ENCODE data around the gene NR6A1.

Gene NR6A1

GRCh38 chr9:124485201-124485600 is 285.9 kb downstream of the NR6A1 start:
- H3K36me3 ChIP-seq (ENCODE audit: control insufficient read depth, insufficient read depth, low read length): no peaks in the 10 kb centered on the region
- H3K4me1 ChIP-seq: no peaks in the 10 kb centered on the region
- TF ChIP-seq CTCF (IDR thresholded peaks at IDR 0.05): no peak
- H3K9me3 ChIP-seq (ENCODE audit: control insufficient read depth, low read length): no peaks in the 10 kb centered on the region
- H3K4me3 ChIP-seq (ENCODE audit: low read depth, low read length): no peak overlapping the region
- H2AFZ ChIP-seq: no peak overlapping the region
- H3K27ac ChIP-seq: no peak overlapping the region
- H3K4me2 ChIP-seq (ENCODE audit: low read length): no peak overlapping the region
- H3K79me2 ChIP-seq: no peaks in the 10 kb centered on the region
- H3K27me3 ChIP-seq (ENCODE audit: control insufficient read depth, insufficient read depth, low read length): peaks cover under 1% of the 10 kb centered on the region
- no peak overlapping the region for H3K9ac ChIP-seq

- Histone ChIP-seq H3K9ac (no peak overlapping the region), H3K27me3 (ENCODE audit: control insufficient read depth, insufficient read depth, low read length) (peaks cover 4% of the 10 kb centered on the region), H3K4me1 (no peaks in the 10 kb centered on the region)
Observed at GRCh38 chr9:124483481-124483880, 287.6 kb downstream of the NR6A1 start.

GRCh38 chr9:124482431-124483031 is 288.6 kb downstream of the NR6A1 start:
- H2AFZ ChIP-seq: no peak overlapping the region
- no peaks in the 10 kb centered on the region for H3K36me3 ChIP-seq (ENCODE audit: control insufficient read depth, insufficient read depth, low read length)
- no peaks in the 10 kb centered on the region for H3K79me2 ChIP-seq
- H3K27me3 ChIP-seq (ENCODE audit: control insufficient read depth, insufficient read depth, low read length): peaks cover 4% of the 10 kb centered on the region
- H3K9me3 ChIP-seq (ENCODE audit: control insufficient read depth, low read length): no peaks in the 10 kb centered on the region
- H3K9ac ChIP-seq: no peak overlapping the region
- H3K4me3 ChIP-seq (ENCODE audit: low read depth, low read length): no peak overlapping the region
- TF ChIP-seq CTCF (IDR thresholded peaks at IDR 0.05): no peak
- H3K4me1 ChIP-seq: no peaks in the 10 kb centered on the region
- H3K4me2 ChIP-seq (ENCODE audit: low read length): no peak overlapping the region
- no peak overlapping the region for H3K27ac ChIP-seq

More at GRCh38 chr9:124483481-124483880, 287.6 kb downstream of the NR6A1 start:
- Histone ChIP-seq H3K36me3 (ENCODE audit: control insufficient read depth, insufficient read depth, low read length) (no peaks in the 10 kb centered on the region), H2AFZ (no peak overlapping the region), H3K4me3 (ENCODE audit: low read depth, low read length) (no peak overlapping the region), H3K9me3 (ENCODE audit: control insufficient read depth, low read length) (no peaks in the 10 kb centered on the region), H3K27ac (no peak overlapping the region), H3K79me2 (no peaks in the 10 kb centered on the region), H3K4me2 (ENCODE audit: low read length) (no peak overlapping the region)
- TF ChIP-seq CTCF (IDR thresholded peaks at IDR 0.05): no peak

- Histone ChIP-seq H3K9ac (no peak overlapping the region), H3K4me1 (no peaks in the 10 kb centered on the region), H3K36me3 (ENCODE audit: control insufficient read depth, insufficient read depth, low read length) (no peaks in the 10 kb centered on the region), H3K4me3 (ENCODE audit: low read depth, low read length) (no peak overlapping the region), H3K27ac (no peak overlapping the region), H3K9me3 (ENCODE audit: control insufficient read depth, low read length) (no peaks in the 10 kb centered on the region), H3K27me3 (ENCODE audit: control insufficient read depth, insufficient read depth, low read length) (peaks cover 4% of the 10 kb centered on the region), H3K4me2 (ENCODE audit: low read length) (no peak overlapping the region), H2AFZ (no peak overlapping the region), H3K79me2 (no peaks in the 10 kb centered on the region)
- TF ChIP-seq CTCF (IDR thresholded peaks at IDR 0.05): no peak
Observed at GRCh38 chr9:124481115-124481514, 290.0 kb downstream of the NR6A1 start.

GRCh38 chr9:124480621-124480981 is 290.5 kb downstream of the NR6A1 start:
- no peaks in the 10 kb centered on the region for H3K79me2 ChIP-seq
- H3K36me3 ChIP-seq (ENCODE audit: control insufficient read depth, insufficient read depth, low read length): no peaks in the 10 kb centered on the region
- H3K4me2 ChIP-seq (ENCODE audit: low read length): no peak overlapping the region
- H3K4me3 ChIP-seq (ENCODE audit: low read depth, low read length): no peak overlapping the region
- H2AFZ ChIP-seq: no peak overlapping the region
- no peaks in the 10 kb centered on the region for H3K9me3 ChIP-seq (ENCODE audit: control insufficient read depth, low read length)
- H3K9ac ChIP-seq: no peak overlapping the region
- TF ChIP-seq CTCF (IDR thresholded peaks at IDR 0.05): no peak
- no peak overlapping the region for H3K27ac ChIP-seq
- peaks cover 4% of the 10 kb centered on the region for H3K27me3 ChIP-seq (ENCODE audit: control insufficient read depth, insufficient read depth, low read length)
- H3K4me1 ChIP-seq: no peaks in the 10 kb centered on the region

Data from parathyroid adenoma (tissue), 2 donors.